Activated B cell treated with CpG ODN at 0.5 μM for 24 hours (primary cell): ENCODE measurements around the gene RPS27L. TPM values are rescaled to one million over a fixed set of nuclear protein-coding genes. Genes with fewer than 3 reads are reported as not detected.

Source experiments
- ATAC-seq: fragments of 200-7000 bp; cut with Tn5 transposase; one replicate; pipeline ENCODE4 v1.10.0; 2021; ENCODE audit warnings: low read depth, mild to moderate bottlenecking, moderate library complexity
- CTCF ChIA-PET: fragments of 350-600 bp; sonication (Branson Sonifier 250); formaldehyde crosslinking; loops from one replicate; lab custom pipeline; 2021; ENCODE audit warnings: antibody characterized with exemption; lab: Charles Lee
- POLR2A ChIA-PET: fragments of 350-600 bp; sonication (Branson Sonifier 250); formaldehyde crosslinking; loops from one replicate; lab custom pipeline; 2021; ENCODE audit warnings: antibody characterized with exemption; lab: Charles Lee
- DNase-seq: peaks from one replicate; pipeline ENCODE4 v3.0.0; 2022
- H3K27ac Mint-ChIP-seq: one replicate; pipeline ENCODE4 v1.8.0; 2020; ENCODE audit warnings: mixed read lengths
- H3K27me3 Mint-ChIP-seq: one replicate; pipeline ENCODE4 v1.8.0; 2021; ENCODE audit warnings: mixed read lengths
- H3K36me3 Mint-ChIP-seq: one replicate; pipeline ENCODE4 v1.8.0; 2021; ENCODE audit warnings: low read depth, mixed read lengths
- H3K4me1 Mint-ChIP-seq: one replicate; pipeline ENCODE4 v1.8.0; 2021; ENCODE audit warnings: mixed read lengths
- H3K4me3 Mint-ChIP-seq: one replicate; pipeline ENCODE4 v1.8.0; 2020; ENCODE audit warnings: mild to moderate bottlenecking, mixed read lengths
- H3K9me3 Mint-ChIP-seq: one replicate; pipeline ENCODE4 v1.8.0; 2020; ENCODE audit warnings: mixed read lengths
- intact Hi-C: fragments of 100-400 bp; cut with micrococcal nuclease; formaldehyde crosslinking; loops from one replicate; pipeline ENCODE4 v1.15.1; 2024
- total RNA-seq: library from RNA; stranded (reverse); gene quantifications from 2 replicates; pipeline ENCODE4 v1.2.3, GENCODE V29; 2022
- TF ChIP-seq, protein P1 (sequence below): fragments of 200-600 bp; IDR thresholded peaks from one replicate; pipeline ENCODE4 v1.8.0; 2022; ENCODE audit warnings: antibody characterized with exemption, mild to moderate bottlenecking

Gene RPS27L
- total RNA-seq, 1 donor from 2014 or later, result 70.8 TPM

DNA sequence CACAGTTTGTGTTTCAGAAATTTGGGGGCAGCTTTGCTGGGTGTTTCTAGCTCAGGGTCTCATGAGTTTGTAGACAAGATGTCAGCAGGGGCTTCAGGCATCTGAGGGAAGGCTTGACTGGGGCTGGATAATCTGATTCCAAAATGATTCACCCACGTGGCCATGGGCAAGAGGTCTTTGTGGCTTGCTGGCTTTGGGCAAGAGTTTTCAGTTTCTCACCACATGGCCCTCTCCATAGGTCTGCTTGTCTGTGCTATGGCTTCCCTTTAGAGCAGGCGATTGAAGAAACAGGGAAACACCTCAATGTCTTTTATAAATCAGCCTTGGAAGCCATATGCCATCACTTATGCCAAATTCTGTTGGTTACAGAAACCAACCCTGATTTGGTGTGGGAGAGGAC lies 11.9 kb downstream of the RPS27L start:
- intact Hi-C loops, result no loop called here
- Mint-ChIP-seq H3K27me3 (no peaks in the 10 kb centered on the region), H3K36me3 (peaks cover 39% of the 10 kb centered on the region), H3K4me1 (no peaks in the 10 kb centered on the region), H3K4me3 (no peak overlapping the region), H3K9me3 (no peaks in the 10 kb centered on the region), H3K27ac (no peak overlapping the region)
- ChIA-PET CTCF (no interaction called here), POLR2A (no interaction called here)
- DNase-seq (no peak), ATAC-seq (no peak)
- TF ChIP-seq, protein P1, sequence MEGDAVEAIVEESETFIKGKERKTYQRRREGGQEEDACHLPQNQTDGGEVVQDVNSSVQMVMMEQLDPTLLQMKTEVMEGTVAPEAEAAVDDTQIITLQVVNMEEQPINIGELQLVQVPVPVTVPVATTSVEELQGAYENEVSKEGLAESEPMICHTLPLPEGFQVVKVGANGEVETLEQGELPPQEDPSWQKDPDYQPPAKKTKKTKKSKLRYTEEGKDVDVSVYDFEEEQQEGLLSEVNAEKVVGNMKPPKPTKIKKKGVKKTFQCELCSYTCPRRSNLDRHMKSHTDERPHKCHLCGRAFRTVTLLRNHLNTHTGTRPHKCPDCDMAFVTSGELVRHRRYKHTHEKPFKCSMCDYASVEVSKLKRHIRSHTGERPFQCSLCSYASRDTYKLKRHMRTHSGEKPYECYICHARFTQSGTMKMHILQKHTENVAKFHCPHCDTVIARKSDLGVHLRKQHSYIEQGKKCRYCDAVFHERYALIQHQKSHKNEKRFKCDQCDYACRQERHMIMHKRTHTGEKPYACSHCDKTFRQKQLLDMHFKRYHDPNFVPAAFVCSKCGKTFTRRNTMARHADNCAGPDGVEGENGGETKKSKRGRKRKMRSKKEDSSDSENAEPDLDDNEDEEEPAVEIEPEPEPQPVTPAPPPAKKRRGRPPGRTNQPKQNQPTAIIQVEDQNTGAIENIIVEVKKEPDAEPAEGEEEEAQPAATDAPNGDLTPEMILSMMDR, result no peak

DNA sequence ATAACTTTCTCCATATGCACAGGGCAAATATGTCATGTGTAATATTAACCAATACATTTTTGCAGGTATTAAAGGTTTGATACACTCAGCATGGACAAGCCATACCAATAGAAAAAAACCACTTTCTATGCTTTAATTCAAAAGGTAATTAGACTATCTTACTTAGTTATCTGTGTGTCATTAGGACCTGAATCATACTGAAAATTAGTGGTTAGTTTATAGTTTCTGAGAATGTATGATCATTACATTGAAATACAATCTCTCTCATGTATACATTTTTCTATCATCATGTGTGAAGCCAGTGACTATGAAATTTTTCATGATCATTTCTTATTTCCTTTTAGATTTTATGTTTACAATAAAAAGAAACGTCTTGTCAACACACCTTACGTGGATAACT lies 16.3 kb downstream of the RPS27L start:
- H3K27me3 Mint-ChIP-seq, result no peaks in the 10 kb centered on the region
- intact Hi-C loops, result no loop called here
- peaks cover 34% of the 10 kb centered on the region for H3K36me3 Mint-ChIP-seq
- no peak overlapping the region for H3K27ac Mint-ChIP-seq
- CTCF ChIA-PET, result no interaction called here
- ATAC-seq (no peak), DNase-seq (no peak)
- TF ChIP-seq, protein P1, result no peak
- no peaks in the 10 kb centered on the region for H3K9me3 Mint-ChIP-seq
- no peak overlapping the region for H3K4me3 Mint-ChIP-seq
- H3K4me1 Mint-ChIP-seq, result peaks cover 4% of the 10 kb centered on the region
- POLR2A ChIA-PET, result no interaction called here

DNA sequence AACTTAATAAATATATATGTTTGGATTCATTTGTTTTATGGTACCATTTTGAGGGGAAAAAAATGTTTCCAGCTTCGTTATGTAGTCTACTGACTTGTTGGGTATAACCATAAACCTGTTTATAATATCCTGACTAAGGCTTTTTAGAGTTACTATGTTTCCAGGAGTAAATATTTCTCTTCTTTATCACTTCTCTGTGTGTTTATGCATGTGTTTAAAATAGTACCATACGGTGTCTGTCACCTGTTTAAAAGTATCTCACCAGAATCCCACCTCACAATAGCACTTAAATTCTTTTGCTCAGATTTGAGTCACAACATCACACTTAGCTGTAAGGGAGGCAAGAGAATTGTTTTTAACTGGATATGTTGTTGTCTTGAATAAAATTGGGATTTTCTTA lies 20.5 kb downstream of the RPS27L start:
- POLR2A ChIA-PET, result interaction anchor here (1.1 kb wide), 1 partner anchor 20 kb away, joined by 3 read pairs; the partner anchor contains the start of gene RPS27L
- intact Hi-C loops, result no loop called here
- TF ChIP-seq, protein P1, result no peak
- H3K36me3 Mint-ChIP-seq, result peaks cover 32% of the 10 kb centered on the region
- DNase-seq, result no peak
- H3K4me1 Mint-ChIP-seq, result peaks cover 12% of the 10 kb centered on the region
- ATAC-seq, result no peak
- CTCF ChIA-PET, result no interaction called here
- H3K9me3 Mint-ChIP-seq, result no peaks in the 10 kb centered on the region
- no peak overlapping the region for H3K27ac Mint-ChIP-seq
- no peak overlapping the region for H3K4me3 Mint-ChIP-seq
- no peaks in the 10 kb centered on the region for H3K27me3 Mint-ChIP-seq

DNA sequence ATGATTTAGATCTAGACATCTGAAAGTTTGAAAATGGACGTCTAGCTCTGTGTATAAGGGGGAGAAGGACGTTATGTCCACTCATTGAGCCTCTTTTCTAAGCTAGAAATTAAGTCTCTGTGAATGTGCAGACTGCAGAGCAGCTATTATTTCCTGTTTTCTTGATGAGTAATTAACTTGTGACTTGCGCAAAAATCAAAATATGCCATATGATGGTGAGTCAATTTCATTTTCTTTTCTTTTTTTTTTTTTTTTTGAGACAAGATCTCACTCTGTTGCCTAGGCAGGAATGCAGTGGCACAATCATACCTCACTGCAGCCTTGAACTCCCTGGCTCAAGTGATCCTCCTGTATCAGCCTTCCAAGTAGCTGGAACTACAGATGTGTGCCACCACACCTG lies 21.5 kb downstream of the RPS27L start:
- H3K27ac Mint-ChIP-seq, result no peak overlapping the region
- H3K36me3 Mint-ChIP-seq, result peaks cover 34% of the 10 kb centered on the region
- ATAC-seq (no peak), DNase-seq (no peak)
- no peaks in the 10 kb centered on the region for H3K9me3 Mint-ChIP-seq
- no peak overlapping the region for H3K4me3 Mint-ChIP-seq
- ChIA-PET POLR2A (interaction anchor here (0.7 to 1.1 kb wide), 4 partner anchors 10 to 142 kb away, joined by 3 to 6 read pairs (median 6); partner anchors contain the start of gene RPS27L), CTCF (no interaction called here)
- peaks cover 12% of the 10 kb centered on the region for H3K4me1 Mint-ChIP-seq
- intact Hi-C loops, result no loop called here
- no peaks in the 10 kb centered on the region for H3K27me3 Mint-ChIP-seq
- TF ChIP-seq, protein P1, result no peak

DNA sequence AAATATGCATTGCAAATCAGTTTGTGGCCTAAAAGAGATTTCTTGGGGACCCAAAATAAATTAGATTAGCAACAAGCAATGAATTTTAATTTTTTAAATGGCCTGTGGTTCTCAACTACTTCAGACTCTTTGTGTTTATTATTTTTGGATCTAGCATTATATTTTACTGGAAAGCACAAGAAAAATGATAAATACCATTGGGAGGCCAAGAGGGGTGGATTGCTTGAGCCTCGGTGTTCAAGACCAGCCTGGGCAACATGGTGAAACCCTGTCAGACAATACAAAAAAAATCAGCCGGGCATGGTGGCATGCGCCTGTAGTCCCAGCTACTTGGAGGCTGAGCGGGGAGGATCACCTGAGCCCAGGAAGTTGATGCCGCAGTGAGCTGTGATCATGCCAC lies 22.0 kb downstream of the RPS27L start:
- no peak for DNase-seq
- Mint-ChIP-seq H3K36me3 (peaks cover 36% of the 10 kb centered on the region), H3K4me3 (no peak overlapping the region), H3K27ac (no peak overlapping the region), H3K27me3 (no peaks in the 10 kb centered on the region), H3K4me1 (peaks cover 12% of the 10 kb centered on the region), H3K9me3 (no peaks in the 10 kb centered on the region)
- no peak for ATAC-seq
- POLR2A ChIA-PET, result interaction anchor here (0.7 to 0.8 kb wide), 3 partner anchors 10 to 143 kb away, joined by 6 read pairs; no protein-coding TSS in a partner anchor
- CTCF ChIA-PET, result no interaction called here
- TF ChIP-seq, protein P1, result no peak
- intact Hi-C loops, result no loop called here
